ENCODE data around the gene ASB13.

ASB13 gene

DNA sequence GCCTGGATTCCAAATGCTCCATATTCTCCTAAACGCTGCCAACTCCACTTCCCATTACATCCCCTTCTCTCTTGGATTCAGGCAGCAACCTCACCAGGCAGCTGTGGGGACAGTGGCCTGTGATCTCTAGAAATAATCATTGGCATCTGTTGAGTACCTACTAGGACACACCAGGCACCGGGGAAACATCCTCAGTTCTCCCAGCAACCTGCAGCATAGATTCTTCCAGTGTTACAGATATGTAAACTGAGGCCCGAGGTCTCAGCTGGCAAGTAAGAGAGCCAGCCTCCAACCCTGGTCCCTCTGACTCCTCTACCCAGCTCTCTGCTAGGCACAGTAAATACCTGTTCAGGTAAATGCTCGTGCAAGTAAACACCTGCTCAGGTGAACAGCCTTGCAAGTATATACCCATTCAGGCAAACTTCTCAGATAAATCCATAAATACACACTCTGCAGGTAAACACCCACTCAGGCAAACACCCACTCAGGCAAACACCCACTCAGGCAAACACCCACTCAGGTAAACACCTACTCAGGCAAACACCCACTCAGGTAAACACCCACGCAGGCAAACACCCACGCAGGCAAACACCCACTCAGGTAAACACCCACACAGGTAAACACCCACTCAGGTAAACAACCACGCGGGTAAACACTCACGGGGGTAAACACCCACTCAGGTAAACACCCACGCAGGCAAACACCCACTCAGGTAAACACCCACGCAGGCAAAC lies 18.7 kb downstream of the ASB13 start:
- no peaks in the 10 kb centered on the region for H3K27me3 Mint-ChIP-seq
- no peak overlapping the region for H3K4me3 Mint-ChIP-seq
- peaks cover 3% of the 10 kb centered on the region for H3K4me1 Mint-ChIP-seq (ENCODE audit: low read depth)
- peak overlapping the region; percentile 75 for H3K27ac Mint-ChIP-seq
- H3K9me3 Mint-ChIP-seq = no peaks in the 10 kb centered on the region
- peaks cover 30% of the 10 kb centered on the region for H3K36me3 Mint-ChIP-seq (ENCODE audit: low read depth)
- no peak for DNase-seq

DNA sequence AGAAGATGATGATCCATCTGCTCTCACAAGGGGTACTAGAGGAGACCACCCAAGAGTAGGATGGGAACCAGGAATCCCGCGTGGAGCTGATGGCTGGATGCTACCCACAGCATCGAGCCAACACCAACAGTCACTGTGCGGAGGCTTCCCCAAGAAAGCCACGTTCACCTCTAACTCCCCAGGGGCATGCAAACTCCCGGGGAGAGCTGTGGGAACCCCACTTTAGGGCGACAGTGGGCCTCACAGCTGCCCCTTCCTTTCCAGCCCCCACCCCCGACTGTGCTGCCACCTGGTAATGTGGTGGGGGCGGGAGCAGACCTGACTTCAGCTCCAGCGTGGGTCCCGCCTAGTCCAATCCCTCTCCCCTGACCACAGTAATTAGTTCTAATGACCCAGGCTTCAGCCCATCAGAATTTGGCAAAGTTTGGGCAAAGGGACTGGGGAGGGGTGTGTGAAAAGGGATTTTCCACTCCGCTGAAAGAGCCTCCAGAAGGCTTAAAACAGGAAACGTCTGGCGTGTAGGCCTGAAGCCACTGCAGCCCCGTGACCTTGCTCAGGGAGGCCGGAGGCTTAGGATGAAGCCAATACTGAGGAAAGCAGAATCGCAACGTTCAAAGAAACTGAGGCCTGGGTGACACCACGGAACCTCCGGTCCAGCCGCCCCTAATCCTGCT lies 20.3 kb downstream of the ASB13 start:
- H3K27ac Mint-ChIP-seq = no peak overlapping the region
- peaks cover 3% of the 10 kb centered on the region for H3K4me1 Mint-ChIP-seq (ENCODE audit: low read depth)
- H3K4me3 Mint-ChIP-seq = no peak overlapping the region
- peaks cover 43% of the 10 kb centered on the region for H3K36me3 Mint-ChIP-seq (ENCODE audit: low read depth)
- no peak for DNase-seq
- no peaks in the 10 kb centered on the region for H3K27me3 Mint-ChIP-seq
- H3K9me3 Mint-ChIP-seq = no peaks in the 10 kb centered on the region

DNA sequence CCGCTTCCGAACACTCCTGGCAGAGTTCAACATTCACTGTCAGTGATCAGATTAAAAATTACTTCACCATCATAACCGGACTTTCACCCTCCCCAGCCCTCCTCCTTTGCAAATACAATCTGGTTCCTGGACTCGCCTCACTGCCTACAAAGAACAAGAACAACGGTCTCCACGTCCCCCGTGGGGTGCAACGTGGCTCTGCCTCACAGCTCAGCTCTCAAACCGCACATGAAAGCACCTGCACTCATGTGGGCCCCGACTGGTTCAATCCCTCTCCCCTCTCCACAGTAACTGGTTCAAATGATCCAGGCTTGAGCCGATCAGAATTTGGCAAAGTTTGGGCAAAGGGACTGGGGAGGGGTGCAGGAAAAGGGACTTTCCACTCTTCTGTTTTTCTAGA lies 21.0 kb downstream of the ASB13 start:
- Mint-ChIP-seq H3K27me3 (no peaks in the 10 kb centered on the region), H3K36me3 (ENCODE audit: low read depth) (peaks cover 47% of the 10 kb centered on the region), H3K4me1 (ENCODE audit: low read depth) (peaks cover 3% of the 10 kb centered on the region), H3K4me3 (no peak overlapping the region), H3K27ac (no peak overlapping the region), H3K9me3 (no peaks in the 10 kb centered on the region)
- no peak for DNase-seq

DNA sequence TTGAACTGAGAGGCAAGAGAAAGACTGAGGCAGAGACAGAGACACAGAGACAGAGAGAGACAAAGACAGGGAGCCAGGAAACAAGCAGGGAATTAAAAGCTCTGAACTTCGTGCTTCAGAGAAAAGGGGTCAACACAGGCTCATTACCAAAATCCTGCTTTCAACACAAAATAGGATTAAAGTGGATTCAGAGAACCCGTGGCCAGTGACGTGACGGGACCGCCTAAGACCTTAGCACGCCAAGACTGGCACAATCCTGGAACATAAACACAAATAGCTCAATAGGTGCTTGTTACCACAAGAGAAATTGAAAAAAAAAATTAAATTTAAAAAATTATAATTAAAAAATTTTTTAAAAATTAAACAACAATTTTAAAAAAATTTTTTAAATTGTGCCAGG lies 21.5 kb downstream of the ASB13 start:
- H3K4me3 Mint-ChIP-seq = no peak overlapping the region

GRCh38 chr10:5643346-5644067 lies 22.9 kb downstream of the ASB13 start:
- no peak for DNase-seq
- peaks cover 55% of the 10 kb centered on the region for H3K36me3 Mint-ChIP-seq (ENCODE audit: low read depth)
- H3K9me3 Mint-ChIP-seq = no peaks in the 10 kb centered on the region
- H3K27ac Mint-ChIP-seq = no peak overlapping the region
- no peaks in the 10 kb centered on the region for H3K4me1 Mint-ChIP-seq (ENCODE audit: low read depth)
- H3K27me3 Mint-ChIP-seq = no peaks in the 10 kb centered on the region
- H3K4me3 Mint-ChIP-seq = no peak overlapping the region

More for the DNA sequence above, 21.5 kb downstream of the ASB13 start:
- Mint-ChIP-seq H3K27ac (no peak overlapping the region), H3K27me3 (no peaks in the 10 kb centered on the region), H3K9me3 (no peaks in the 10 kb centered on the region), H3K4me1 (ENCODE audit: low read depth) (peaks cover 3% of the 10 kb centered on the region), H3K36me3 (ENCODE audit: low read depth) (peaks cover 48% of the 10 kb centered on the region)
- no peak for DNase-seq

DNA sequence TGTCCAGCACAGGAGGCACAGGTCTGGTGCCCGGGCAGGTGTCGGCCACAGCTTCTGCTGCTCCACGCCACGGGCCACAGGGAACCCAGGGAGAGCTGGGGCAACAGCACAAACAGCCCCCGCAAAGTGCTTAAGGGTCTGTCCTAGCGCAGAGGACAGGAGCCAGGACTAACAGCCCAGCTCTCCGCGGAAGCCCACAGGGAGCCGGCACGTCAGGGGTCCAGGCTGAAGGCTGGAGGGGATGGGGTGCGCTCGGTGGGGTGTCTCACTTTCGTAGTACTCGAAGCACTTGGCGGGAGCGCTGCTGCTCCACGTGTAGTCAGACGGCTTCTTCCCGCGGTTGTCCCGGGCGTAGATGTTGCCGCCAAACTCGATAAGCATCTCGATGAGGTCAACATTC lies 24.9 kb downstream of the ASB13 start:
- no peaks in the 10 kb centered on the region for H3K9me3 Mint-ChIP-seq
- H3K27ac Mint-ChIP-seq = no peak overlapping the region
- no peak overlapping the region for H3K4me3 Mint-ChIP-seq
- H3K36me3 Mint-ChIP-seq (ENCODE audit: low read depth) = peaks cover 46% of the 10 kb centered on the region
- H3K27me3 Mint-ChIP-seq = no peaks in the 10 kb centered on the region
- no peaks in the 10 kb centered on the region for H3K4me1 Mint-ChIP-seq (ENCODE audit: low read depth)
- no peak for DNase-seq

GRCh38 chr10:5640501-5640900 lies 25.9 kb downstream of the ASB13 start:
- Mint-ChIP-seq H3K36me3 (ENCODE audit: low read depth) (peaks cover 46% of the 10 kb centered on the region), H3K4me3 (no peak overlapping the region)

GRCh38 chr10:5640036-5640435 lies 26.4 kb downstream of the ASB13 start:
- no peak for DNase-seq
- H3K4me1 Mint-ChIP-seq (ENCODE audit: low read depth) = no peaks in the 10 kb centered on the region
- H3K36me3 Mint-ChIP-seq (ENCODE audit: low read depth) = peaks cover 46% of the 10 kb centered on the region

More at GRCh38 chr10:5640501-5640900, 25.9 kb downstream of the ASB13 start:
- H3K27me3 Mint-ChIP-seq = no peaks in the 10 kb centered on the region
- H3K9me3 Mint-ChIP-seq = no peaks in the 10 kb centered on the region
- no peak overlapping the region for H3K27ac Mint-ChIP-seq
- no peaks in the 10 kb centered on the region for H3K4me1 Mint-ChIP-seq (ENCODE audit: low read depth)
- DNase-seq = no peak

DNA sequence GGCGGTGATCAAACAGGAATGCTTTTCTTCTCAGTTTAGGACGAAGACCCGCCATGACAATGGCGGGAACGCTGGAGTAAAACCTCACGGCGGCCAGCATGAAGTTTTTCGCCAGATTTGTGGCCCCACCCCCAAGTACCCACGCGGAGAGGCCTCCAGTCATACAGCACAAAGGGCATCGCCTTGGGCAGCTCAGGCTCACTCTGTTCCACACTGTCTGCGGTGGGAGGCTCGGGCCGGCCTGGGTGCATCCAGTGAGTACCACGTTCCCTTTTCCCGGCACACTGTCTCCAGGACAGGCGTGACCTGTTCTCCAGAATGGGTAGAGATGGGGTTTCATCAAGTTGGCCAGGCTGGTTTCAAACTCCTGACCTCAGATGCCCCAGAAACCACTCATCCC lies 27.3 kb downstream of the ASB13 start:
- Mint-ChIP-seq H3K27me3 (no peaks in the 10 kb centered on the region), H3K4me3 (no peak overlapping the region), H3K27ac (no peak overlapping the region), H3K36me3 (ENCODE audit: low read depth) (peaks cover 46% of the 10 kb centered on the region), H3K4me1 (ENCODE audit: low read depth) (no peaks in the 10 kb centered on the region), H3K9me3 (no peaks in the 10 kb centered on the region)
- DNase-seq = no peak

More at GRCh38 chr10:5640036-5640435, 26.4 kb downstream of the ASB13 start:
- H3K27ac Mint-ChIP-seq = no peak overlapping the region
- no peak overlapping the region for H3K4me3 Mint-ChIP-seq
- no peaks in the 10 kb centered on the region for H3K9me3 Mint-ChIP-seq
- no peaks in the 10 kb centered on the region for H3K27me3 Mint-ChIP-seq

GRCh38 chr10:5638494-5638893 lies 27.9 kb downstream of the ASB13 start:
- DNase-seq = no peak
- H3K36me3 Mint-ChIP-seq (ENCODE audit: low read depth) = peaks cover 40% of the 10 kb centered on the region
- no peak overlapping the region for H3K4me3 Mint-ChIP-seq
- H3K4me1 Mint-ChIP-seq (ENCODE audit: low read depth) = no peaks in the 10 kb centered on the region
- H3K27me3 Mint-ChIP-seq = no peaks in the 10 kb centered on the region
- H3K9me3 Mint-ChIP-seq = no peaks in the 10 kb centered on the region
- H3K27ac Mint-ChIP-seq = no peak overlapping the region

- Mint-ChIP-seq H3K4me3 (no peak overlapping the region), H3K27ac (no peak overlapping the region), H3K27me3 (no peaks in the 10 kb centered on the region), H3K36me3 (ENCODE audit: low read depth) (peaks cover 14% of the 10 kb centered on the region), H3K9me3 (no peaks in the 10 kb centered on the region), H3K4me1 (ENCODE audit: low read depth) (peaks cover 3% of the 10 kb centered on the region)
- no peak for DNase-seq
These were observed 31.5 kb downstream of the ASB13 start for GRCh38 chr10:5634918-5635317.

GRCh38 chr10:5633166-5633749 lies 33.1 kb downstream of the ASB13 start:
- Mint-ChIP-seq H3K4me3 (no peak overlapping the region), H3K9me3 (no peaks in the 10 kb centered on the region), H3K27me3 (peaks cover 5% of the 10 kb centered on the region), H3K27ac (no peak overlapping the region), H3K4me1 (ENCODE audit: low read depth) (peaks cover 19% of the 10 kb centered on the region), H3K36me3 (ENCODE audit: low read depth) (no peaks in the 10 kb centered on the region)
- no peak for DNase-seq

DNA sequence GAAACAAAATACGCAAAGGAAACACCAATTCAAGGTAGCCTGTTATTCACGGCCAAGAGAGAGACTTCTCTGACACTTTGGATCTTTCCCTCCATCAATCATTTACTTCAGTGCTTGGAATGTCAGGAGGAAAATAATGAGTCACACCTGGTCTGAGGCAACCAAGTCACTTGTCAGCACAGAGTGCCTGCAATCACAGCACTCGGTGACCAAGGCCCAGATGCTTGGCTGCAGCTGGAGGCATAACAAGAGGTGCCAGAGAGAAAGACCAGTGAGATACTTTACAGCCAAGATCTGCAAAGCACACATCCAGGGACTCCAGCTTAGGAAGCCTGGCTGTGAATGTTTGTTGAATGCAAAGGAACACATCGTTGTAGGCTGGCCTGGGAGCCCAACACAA lies 33.9 kb downstream of the ASB13 start:
- Mint-ChIP-seq H3K9me3 (no peaks in the 10 kb centered on the region), H3K36me3 (ENCODE audit: low read depth) (no peaks in the 10 kb centered on the region), H3K27me3 (peaks cover 8% of the 10 kb centered on the region), H3K4me3 (no peak overlapping the region), H3K27ac (no peak overlapping the region), H3K4me1 (ENCODE audit: low read depth) (peaks cover 22% of the 10 kb centered on the region)
- DNase-seq = no peak

- DNase-seq = no peak
- H3K4me1 Mint-ChIP-seq (ENCODE audit: low read depth) = peaks cover 22% of the 10 kb centered on the region
- H3K4me3 Mint-ChIP-seq = no peak overlapping the region
- peaks cover 8% of the 10 kb centered on the region for H3K27me3 Mint-ChIP-seq
- H3K27ac Mint-ChIP-seq = no peak overlapping the region
- H3K9me3 Mint-ChIP-seq = no peaks in the 10 kb centered on the region
- H3K36me3 Mint-ChIP-seq (ENCODE audit: low read depth) = no peaks in the 10 kb centered on the region
These were observed 34.5 kb downstream of the ASB13 start for GRCh38 chr10:5631936-5632335.

- Mint-ChIP-seq H3K36me3 (ENCODE audit: low read depth) (no peaks in the 10 kb centered on the region), H3K4me1 (ENCODE audit: low read depth) (peaks cover 24% of the 10 kb centered on the region), H3K27me3 (peaks cover 8% of the 10 kb centered on the region), H3K4me3 (no peak overlapping the region), H3K9me3 (no peaks in the 10 kb centered on the region), H3K27ac (no peak overlapping the region)
- no peak for DNase-seq
These were observed 36.3 kb downstream of the ASB13 start for GRCh38 chr10:5630112-5630436.
